AG09319 (cell line): Measurements from ENCODE around the gene NPFFR1.

Experiments
- DNase-seq: peaks from one replicate; pipeline ENCODE4 v3.0.0-alpha.2; 2010; ENCODE audit warnings: low read depth; ENCODE audit errors: extremely low read depth
- TF ChIP-seq, protein P1 (sequence below): IDR thresholded peaks from 2 replicates; pipeline ENCODE4 v1.5.1; 2011; ENCODE audit warnings: low read depth, mild to moderate bottlenecking, inconsistent platforms, low read length, moderate library complexity

Gene NPFFR1

DNA sequence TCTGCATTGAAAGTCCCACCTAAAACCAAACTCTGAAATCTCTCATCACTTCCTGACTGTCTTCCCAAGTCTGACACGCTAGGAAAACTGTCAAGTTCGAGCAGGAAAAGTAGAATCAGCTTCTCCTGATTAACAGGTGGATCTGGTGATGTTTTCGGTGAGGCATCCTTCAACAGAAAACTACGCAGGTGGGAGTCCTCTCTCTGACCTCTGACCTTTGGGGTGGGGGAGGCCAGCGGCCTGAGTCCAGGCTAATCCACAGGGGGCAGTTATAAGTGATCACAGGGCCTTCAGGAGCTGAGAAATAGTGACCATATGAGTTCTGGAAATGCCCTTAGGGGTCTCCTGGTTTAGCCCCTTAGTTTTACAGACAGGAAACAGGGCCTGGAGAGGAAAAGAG, 13.4 kb upstream of the NPFFR1 start:
- DNase-seq, result no peak

GRCh38 chr10:70296406-70296899, 12.6 kb upstream of the NPFFR1 start:
- TF ChIP-seq, protein P1, sequence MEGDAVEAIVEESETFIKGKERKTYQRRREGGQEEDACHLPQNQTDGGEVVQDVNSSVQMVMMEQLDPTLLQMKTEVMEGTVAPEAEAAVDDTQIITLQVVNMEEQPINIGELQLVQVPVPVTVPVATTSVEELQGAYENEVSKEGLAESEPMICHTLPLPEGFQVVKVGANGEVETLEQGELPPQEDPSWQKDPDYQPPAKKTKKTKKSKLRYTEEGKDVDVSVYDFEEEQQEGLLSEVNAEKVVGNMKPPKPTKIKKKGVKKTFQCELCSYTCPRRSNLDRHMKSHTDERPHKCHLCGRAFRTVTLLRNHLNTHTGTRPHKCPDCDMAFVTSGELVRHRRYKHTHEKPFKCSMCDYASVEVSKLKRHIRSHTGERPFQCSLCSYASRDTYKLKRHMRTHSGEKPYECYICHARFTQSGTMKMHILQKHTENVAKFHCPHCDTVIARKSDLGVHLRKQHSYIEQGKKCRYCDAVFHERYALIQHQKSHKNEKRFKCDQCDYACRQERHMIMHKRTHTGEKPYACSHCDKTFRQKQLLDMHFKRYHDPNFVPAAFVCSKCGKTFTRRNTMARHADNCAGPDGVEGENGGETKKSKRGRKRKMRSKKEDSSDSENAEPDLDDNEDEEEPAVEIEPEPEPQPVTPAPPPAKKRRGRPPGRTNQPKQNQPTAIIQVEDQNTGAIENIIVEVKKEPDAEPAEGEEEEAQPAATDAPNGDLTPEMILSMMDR, result no peak
- DNase-seq, result peak; percentile 86

More for the DNA sequence above, 13.4 kb upstream of the NPFFR1 start:
- TF ChIP-seq, protein P1, result no peak

DNA sequence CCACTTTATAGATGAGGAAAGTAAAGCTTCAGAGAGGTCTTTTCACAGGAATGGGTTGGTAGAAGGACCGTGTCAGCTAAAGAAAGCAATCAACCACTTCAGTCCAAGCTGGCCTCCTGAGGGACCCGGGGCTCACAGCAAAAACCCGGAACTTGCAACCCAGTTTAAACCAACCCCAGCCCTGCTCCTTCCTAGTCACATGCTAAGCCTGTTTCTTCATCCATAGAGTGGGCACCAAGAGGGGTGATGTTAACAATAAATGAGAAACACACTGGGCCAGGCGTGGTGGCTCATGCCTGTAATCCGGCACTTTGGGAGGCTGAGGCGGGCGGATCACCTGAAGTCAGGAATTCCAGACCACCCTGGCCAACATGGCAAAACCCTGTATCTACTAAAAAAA, 12.1 kb upstream of the NPFFR1 start:
- no peak for DNase-seq
- TF ChIP-seq, protein P1, result no peak

- TF ChIP-seq, protein P1, result no peak
- no peak for DNase-seq
Measured at GRCh38 chr10:70295321-70295720, 11.5 kb upstream of the NPFFR1 start.

DNA sequence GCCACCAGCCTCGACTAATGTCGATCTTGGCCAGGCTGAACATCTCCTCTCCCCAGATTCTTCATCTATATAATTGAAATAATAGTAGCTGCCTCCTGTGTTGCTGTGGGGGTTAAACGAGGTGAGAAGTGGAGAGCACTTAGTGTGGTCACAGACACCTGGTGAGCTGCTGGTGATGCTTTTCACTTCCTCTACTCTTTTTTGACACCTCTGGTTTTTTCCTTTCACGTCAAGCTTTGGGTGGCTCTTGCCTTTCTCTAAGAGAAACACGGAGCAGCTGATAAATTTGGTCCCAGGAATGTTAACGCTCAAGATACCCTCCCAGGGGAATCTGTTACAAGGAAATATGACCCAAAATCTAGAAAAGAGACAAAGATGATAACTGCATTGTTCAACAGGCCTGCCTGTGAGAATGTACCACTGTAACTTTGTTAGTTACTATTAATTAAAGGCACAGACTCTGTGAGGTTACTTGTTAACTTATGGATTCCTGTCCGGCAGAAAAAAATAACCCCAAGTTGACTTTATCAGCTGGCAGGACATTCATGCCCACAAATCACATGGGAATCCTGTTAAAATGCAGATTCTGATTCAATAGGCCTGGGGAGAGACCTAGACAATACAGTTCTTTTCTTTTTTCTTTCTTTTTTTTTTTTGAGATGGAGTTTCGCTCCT, 9.5 kb upstream of the NPFFR1 start:
- DNase-seq, result no peak
- TF ChIP-seq, protein P1, result no peak

DNA sequence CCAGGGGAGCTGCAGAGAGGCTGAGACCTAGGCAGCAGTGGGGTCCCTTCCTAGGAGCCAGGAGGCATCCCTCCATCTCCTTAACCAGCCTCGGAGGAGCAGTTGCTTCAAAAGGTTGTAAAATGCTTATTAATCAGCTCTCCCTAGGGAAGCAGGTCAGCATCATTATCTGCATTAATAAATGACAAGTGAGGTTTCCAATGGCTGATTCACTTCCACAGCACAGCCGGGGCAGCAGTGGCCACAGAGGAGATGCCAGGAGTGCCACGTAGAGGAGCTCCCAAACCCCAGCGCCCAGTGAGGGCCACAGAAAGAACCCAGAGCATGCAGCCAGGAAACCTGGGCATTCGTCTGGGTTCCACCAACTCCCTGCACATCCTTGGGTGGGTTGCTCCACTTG, 8.2 kb upstream of the NPFFR1 start:
- no peak for DNase-seq
- TF ChIP-seq, protein P1, result no peak

- TF ChIP-seq, protein P1, result no peak
- no peak for DNase-seq
Measured at GRCh38 chr10:70289739-70290138, 5.9 kb upstream of the NPFFR1 start.
